ENCODE measurements around the gene DNAH10. TPM values are rescaled to one million over a fixed set of nuclear protein-coding genes. Genes with fewer than 3 reads are reported as not detected.

The DNAH10 gene
- total RNA-seq, 1 donor from 2014 or later, result 0.66 TPM

GRCh38 chr12:123840765-123841425 lies 78.8 kb downstream of the DNAH10 start:
- TF ChIP-seq CTCF (IDR thresholded peaks at IDR 0.05; ENCODE audit: partially characterized antibody, unreplicated experiment), result no peak
- H3K9me3 Mint-ChIP-seq (ENCODE audit: unreplicated experiment), result no peaks in the 10 kb centered on the region
- H3K27me3 Mint-ChIP-seq (ENCODE audit: unreplicated experiment), result no peaks in the 10 kb centered on the region
- no peaks in the 10 kb centered on the region for H3K4me1 Mint-ChIP-seq (ENCODE audit: low read depth, unreplicated experiment)
- H3K36me3 Mint-ChIP-seq (ENCODE audit: unreplicated experiment), result no peaks in the 10 kb centered on the region
- H3K27ac Mint-ChIP-seq (ENCODE audit: unreplicated experiment), result no peak overlapping the region
- DNase-seq, result no peak
- H3K4me3 Mint-ChIP-seq (ENCODE audit: unreplicated experiment), result no peak overlapping the region

GRCh38 chr12:123843912-123844748 lies 82.0 kb downstream of the DNAH10 start:
- H3K27me3 Mint-ChIP-seq (ENCODE audit: unreplicated experiment), result peaks cover 2% of the 10 kb centered on the region
- no peaks in the 10 kb centered on the region for H3K9me3 Mint-ChIP-seq (ENCODE audit: unreplicated experiment)
- H3K36me3 Mint-ChIP-seq (ENCODE audit: unreplicated experiment), result no peaks in the 10 kb centered on the region
- H3K27ac Mint-ChIP-seq (ENCODE audit: unreplicated experiment), result no peak overlapping the region
- no peak overlapping the region for H3K4me3 Mint-ChIP-seq (ENCODE audit: unreplicated experiment)
- DNase-seq, result no peak
- TF ChIP-seq CTCF (IDR thresholded peaks at IDR 0.05; ENCODE audit: partially characterized antibody, unreplicated experiment), result no peak
- no peaks in the 10 kb centered on the region for H3K4me1 Mint-ChIP-seq (ENCODE audit: low read depth, unreplicated experiment)

- TF ChIP-seq CTCF (IDR thresholded peaks at IDR 0.05; ENCODE audit: partially characterized antibody, unreplicated experiment), result no peak
- H3K4me1 Mint-ChIP-seq (ENCODE audit: low read depth, unreplicated experiment), result no peaks in the 10 kb centered on the region
- H3K4me3 Mint-ChIP-seq (ENCODE audit: unreplicated experiment), result no peak overlapping the region
- H3K27me3 Mint-ChIP-seq (ENCODE audit: unreplicated experiment), result peaks cover 2% of the 10 kb centered on the region
- no peak for DNase-seq
- H3K9me3 Mint-ChIP-seq (ENCODE audit: unreplicated experiment), result peaks cover 1% of the 10 kb centered on the region
- H3K36me3 Mint-ChIP-seq (ENCODE audit: unreplicated experiment), result no peaks in the 10 kb centered on the region
- no peak overlapping the region for H3K27ac Mint-ChIP-seq (ENCODE audit: unreplicated experiment)
Observed at GRCh38 chr12:123845881-123846280, 83.8 kb downstream of the DNAH10 start.

- no peak overlapping the region for H3K27ac Mint-ChIP-seq (ENCODE audit: unreplicated experiment)
- H3K27me3 Mint-ChIP-seq (ENCODE audit: unreplicated experiment), result peaks cover 2% of the 10 kb centered on the region
- H3K4me1 Mint-ChIP-seq (ENCODE audit: low read depth, unreplicated experiment), result no peaks in the 10 kb centered on the region
- no peak for TF ChIP-seq CTCF (IDR thresholded peaks at IDR 0.05; ENCODE audit: partially characterized antibody, unreplicated experiment)
- H3K36me3 Mint-ChIP-seq (ENCODE audit: unreplicated experiment), result no peaks in the 10 kb centered on the region
- H3K4me3 Mint-ChIP-seq (ENCODE audit: unreplicated experiment), result no peak overlapping the region
- H3K9me3 Mint-ChIP-seq (ENCODE audit: unreplicated experiment), result peaks cover 1% of the 10 kb centered on the region
- no peak for DNase-seq
Observed at GRCh38 chr12:123846340-123846739, 84.2 kb downstream of the DNAH10 start.

- Mint-ChIP-seq H3K9me3 (ENCODE audit: unreplicated experiment) (peaks cover 1% of the 10 kb centered on the region), H3K36me3 (ENCODE audit: unreplicated experiment) (no peaks in the 10 kb centered on the region), H3K27me3 (ENCODE audit: unreplicated experiment) (peaks cover 4% of the 10 kb centered on the region), H3K27ac (ENCODE audit: unreplicated experiment) (no peak overlapping the region), H3K4me1 (ENCODE audit: low read depth, unreplicated experiment) (no peaks in the 10 kb centered on the region), H3K4me3 (ENCODE audit: unreplicated experiment) (no peak overlapping the region)
- DNase-seq, result no peak
- no peak for TF ChIP-seq CTCF (IDR thresholded peaks at IDR 0.05; ENCODE audit: partially characterized antibody, unreplicated experiment)
Observed at GRCh38 chr12:123847019-123847418, 84.9 kb downstream of the DNAH10 start.
